Activated T-cell treated with anti-CD3 and anti-CD28 coated beads, Interleukin-2, amount 50 U/mL, for 48 hours (primary cell): Measurements from ENCODE around the gene PACS2.

Source experiments
- DNase-seq, 2 experiments: peaks; one replicate each; pipeline ENCODE4 v3.0.0-alpha.2; 2020

Gene PACS2

GRCh38 chr14:105412771-105413543 lies 98.4 kb downstream of the PACS2 start:
- DNase-seq, result no peak

GRCh38 chr14:105413544-105413886 lies 99.0 kb downstream of the PACS2 start:
- no peak for DNase-seq

- peak; percentile 80 to 86 for DNase-seq
These were observed 100.2 kb downstream of the PACS2 start for GRCh38 chr14:105414456-105415371.

- DNase-seq, result no peak
These were observed 101.2 kb downstream of the PACS2 start for GRCh38 chr14:105415481-105416428.

- DNase-seq, result no peak
These were observed 102.1 kb downstream of the PACS2 start for GRCh38 chr14:105416671-105417070.

- DNase-seq, result no peak
These were observed 103.2 kb downstream of the PACS2 start for GRCh38 chr14:105417690-105418121.

- DNase-seq, result no peak
These were observed 104.0 kb downstream of the PACS2 start for GRCh38 chr14:105418269-105419194.

GRCh38 chr14:105419195-105420091 lies 104.9 kb downstream of the PACS2 start, which contains the start of gene MTA1:
Gene MTA1, plus strand, starts transcription at chr14:105419827. Its CDS starts 209 bp downstream, at chr14:105420036.
- peak; percentile 60 to 68 for DNase-seq

GRCh38 chr14:105420101-105420973 lies 105.8 kb downstream of the PACS2 start:
- DNase-seq, result peak in 1 of 2 experiments; percentile 36

- DNase-seq, result no peak
These were observed 106.6 kb downstream of the PACS2 start for GRCh38 chr14:105420974-105421674.

GRCh38 chr14:105421723-105422615 lies 107.4 kb downstream of the PACS2 start:
- no peak for DNase-seq

GRCh38 chr14:105422695-105423487 lies 108.3 kb downstream of the PACS2 start:
- no peak for DNase-seq

GRCh38 chr14:105423488-105424195 lies 109.1 kb downstream of the PACS2 start:
- DNase-seq, result no peak

GRCh38 chr14:105424861-105425260 lies 110.3 kb downstream of the PACS2 start:
- no peak for DNase-seq

GRCh38 chr14:105425823-105426247 lies 111.3 kb downstream of the PACS2 start:
- DNase-seq, result no peak
